HG02981 (cell line): Measurements from ENCODE around the gene PLEKHG1.

Experiments
- ATAC-seq: cut with Tn5 transposase; IDR thresholded peaks from one replicate; pipeline ENCODE4 v1.9.1; 2021; ENCODE audit warnings: mild to moderate bottlenecking, moderate library complexity; ENCODE audit not compliant: unreplicated experiment

PLEKHG1 gene

GRCh38 chr6:150588888-150589499, 10.7 kb upstream of the PLEKHG1 start:
- ATAC-seq, result no peak

DNA sequence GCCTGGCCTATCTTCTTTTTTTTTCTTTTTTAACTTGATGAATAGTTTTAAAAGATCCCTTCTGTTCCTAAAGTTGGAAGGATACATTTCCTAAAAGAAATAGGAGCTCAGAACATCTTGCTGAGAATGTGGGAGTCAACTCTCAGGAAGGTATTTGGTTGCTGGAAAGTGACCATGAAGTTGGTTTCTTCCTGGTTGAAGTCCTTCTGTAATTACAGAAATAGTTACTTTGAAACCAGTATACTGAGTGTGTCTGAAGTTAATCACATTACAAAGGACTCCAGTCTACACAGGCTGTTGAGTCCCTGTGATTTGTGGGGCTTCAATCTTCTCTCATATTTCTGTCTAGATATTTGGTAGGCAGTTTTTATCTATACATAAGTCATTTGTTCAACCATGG, 9.8 kb upstream of the PLEKHG1 start:
- ATAC-seq, result no peak

- no peak for ATAC-seq
Measured at GRCh38 chr6:150590446-150590845, 9.2 kb upstream of the PLEKHG1 start.

- no peak for ATAC-seq
Measured at GRCh38 chr6:150592377-150592995, 7.2 kb upstream of the PLEKHG1 start.

DNA sequence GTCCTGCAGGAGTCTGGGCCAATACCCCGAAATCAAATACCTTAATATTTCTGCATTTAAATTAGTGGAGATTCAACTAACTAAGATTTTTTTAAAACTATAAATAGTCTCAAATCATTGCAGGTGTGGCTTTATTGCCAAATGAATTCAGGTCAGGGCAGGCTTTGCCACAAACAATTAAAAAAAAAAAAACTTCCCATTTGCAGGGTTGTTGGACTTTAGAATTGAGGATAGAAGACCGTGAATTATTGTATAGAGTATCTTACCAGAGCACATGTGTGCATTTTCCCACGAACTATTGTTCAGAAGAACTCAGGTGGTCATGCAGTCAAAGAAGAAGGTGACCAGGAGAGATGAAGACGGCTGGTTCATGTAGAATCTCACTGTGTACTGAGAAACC, 6.6 kb upstream of the PLEKHG1 start:
- ATAC-seq, result no peak

DNA sequence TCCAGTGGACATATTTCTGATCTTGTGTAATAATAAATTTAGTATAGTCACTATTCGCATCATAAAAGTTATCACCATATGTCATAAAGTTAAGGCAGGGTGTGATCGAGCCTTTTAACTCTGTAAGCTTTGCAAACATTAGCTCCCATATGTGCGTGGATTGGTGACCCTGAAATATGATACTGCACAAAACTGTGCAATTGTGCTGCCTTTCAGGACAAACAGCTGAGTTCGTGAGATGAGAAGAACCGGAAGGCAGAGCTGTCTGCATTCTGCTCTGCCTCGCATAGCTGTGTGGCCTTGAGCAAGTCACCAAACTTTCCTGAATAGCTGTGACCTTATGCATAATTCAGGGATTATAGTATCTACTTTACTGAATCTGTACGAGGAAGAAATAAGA, 3.2 kb upstream of the PLEKHG1 start:
- no peak for ATAC-seq

DNA sequence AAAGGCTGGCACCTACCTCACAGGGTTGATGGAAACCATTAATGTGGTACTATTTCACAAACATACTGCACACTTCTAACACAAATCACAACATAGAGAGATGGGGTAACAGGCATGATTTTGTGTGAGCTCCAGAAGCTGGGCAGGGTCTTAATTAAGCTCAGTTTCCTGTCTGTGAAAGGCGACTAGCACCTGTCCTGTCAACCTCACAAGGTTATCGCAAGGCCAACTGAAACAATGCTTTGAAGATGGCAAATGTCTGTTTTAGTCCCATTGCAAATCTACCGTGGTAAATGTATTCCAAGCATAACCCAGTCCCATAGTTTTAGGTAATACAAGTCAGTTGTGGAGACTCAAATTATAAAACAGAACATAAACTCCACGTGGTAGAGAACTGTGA, 1.3 kb upstream of the PLEKHG1 start:
- no peak for ATAC-seq

- ATAC-seq, result no peak
Measured at GRCh38 chr6:150598858-150599198, 857 bp upstream of the PLEKHG1 start.

DNA sequence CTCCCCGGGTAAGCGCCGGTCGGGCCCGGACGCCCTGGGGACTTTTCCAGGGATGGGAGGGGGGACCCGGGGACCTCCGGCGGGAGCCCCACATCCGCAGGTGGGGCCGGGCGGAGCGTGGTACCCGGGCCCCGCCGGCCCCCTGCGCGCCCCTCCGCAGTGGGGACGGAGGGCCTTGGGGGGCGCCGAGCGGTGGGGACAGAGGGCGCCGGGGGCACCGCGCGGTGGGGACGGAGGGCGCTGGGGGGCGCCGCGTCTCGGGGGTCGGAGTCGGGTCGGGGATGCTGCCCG, 270 bp downstream of the PLEKHG1 start:
- ATAC-seq, result peak; percentile 18

- peak; percentile 74 for ATAC-seq
Measured at GRCh38 chr6:150600301-150601017, 774 bp downstream of the PLEKHG1 start.

GRCh38 chr6:150601439-150601838, 1.8 kb downstream of the PLEKHG1 start:
- no peak for ATAC-seq

DNA sequence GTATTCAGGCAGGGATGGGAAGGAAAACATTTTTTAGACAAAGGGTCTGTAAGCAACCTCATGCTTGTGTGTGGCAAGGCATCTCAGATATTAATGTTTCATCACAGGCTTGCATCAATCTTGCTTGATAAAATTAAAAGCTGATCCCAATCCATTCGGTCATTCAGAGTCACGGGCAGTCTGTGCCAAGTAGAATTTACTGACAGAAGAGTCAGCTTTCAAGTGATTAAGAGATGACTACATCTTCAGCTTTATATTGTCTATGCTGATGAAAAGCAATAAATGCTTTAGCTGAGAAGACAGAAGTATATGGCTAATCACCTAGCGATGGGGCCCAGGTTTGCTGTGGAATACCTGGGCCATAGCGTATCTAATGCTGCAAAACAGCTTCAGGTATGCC, 3.5 kb downstream of the PLEKHG1 start:
- no peak for ATAC-seq

DNA sequence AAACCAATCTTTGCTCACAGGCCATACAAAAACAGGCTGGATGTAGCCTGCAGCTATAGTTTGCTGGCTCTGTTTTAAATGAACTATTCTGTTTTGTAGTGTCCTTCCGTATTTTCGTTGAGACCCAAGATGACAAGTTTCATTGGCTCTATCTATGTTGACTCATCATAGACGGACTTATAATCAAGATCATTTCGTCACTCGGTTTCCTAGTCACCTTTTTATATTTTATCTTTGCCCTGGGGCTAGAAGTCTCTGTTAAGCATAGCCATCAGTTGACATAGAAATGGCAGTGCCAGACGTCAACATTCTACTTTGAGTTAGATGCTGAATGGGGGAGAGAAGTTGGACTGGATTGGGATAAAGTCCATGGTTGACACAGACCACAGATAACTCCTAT, 4.8 kb downstream of the PLEKHG1 start:
- no peak for ATAC-seq

DNA sequence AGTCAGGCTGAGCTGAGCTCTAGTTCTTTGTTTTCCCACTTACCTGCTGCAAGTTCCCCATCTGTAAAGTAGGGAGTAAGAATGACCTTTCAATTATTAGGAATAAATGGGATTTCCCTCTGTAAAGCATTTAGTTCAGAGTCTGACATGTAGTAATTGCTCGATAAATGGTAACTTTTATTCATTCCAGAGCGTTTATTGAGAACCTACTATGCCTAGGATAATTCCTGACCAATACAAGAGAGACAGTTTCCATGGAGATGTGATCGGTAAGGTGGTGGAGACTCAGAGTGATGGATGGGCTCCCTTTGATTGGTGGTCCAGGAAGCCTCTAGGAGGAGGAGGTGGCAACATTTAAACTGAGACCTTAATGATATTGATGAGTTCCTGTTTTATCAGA, 5.6 kb downstream of the PLEKHG1 start:
- ATAC-seq, result no peak

- no peak for ATAC-seq
Measured at GRCh38 chr6:150606168-150606591, 6.5 kb downstream of the PLEKHG1 start.

GRCh38 chr6:150606647-150607328, 7.1 kb downstream of the PLEKHG1 start:
- ATAC-seq, result no peak

GRCh38 chr6:150607329-150607650, 7.6 kb downstream of the PLEKHG1 start:
- no peak for ATAC-seq

- no peak for ATAC-seq
Measured at GRCh38 chr6:150610584-150610983, 10.9 kb downstream of the PLEKHG1 start.

GRCh38 chr6:150613269-150613668, 13.6 kb downstream of the PLEKHG1 start:
- ATAC-seq, result no peak

DNA sequence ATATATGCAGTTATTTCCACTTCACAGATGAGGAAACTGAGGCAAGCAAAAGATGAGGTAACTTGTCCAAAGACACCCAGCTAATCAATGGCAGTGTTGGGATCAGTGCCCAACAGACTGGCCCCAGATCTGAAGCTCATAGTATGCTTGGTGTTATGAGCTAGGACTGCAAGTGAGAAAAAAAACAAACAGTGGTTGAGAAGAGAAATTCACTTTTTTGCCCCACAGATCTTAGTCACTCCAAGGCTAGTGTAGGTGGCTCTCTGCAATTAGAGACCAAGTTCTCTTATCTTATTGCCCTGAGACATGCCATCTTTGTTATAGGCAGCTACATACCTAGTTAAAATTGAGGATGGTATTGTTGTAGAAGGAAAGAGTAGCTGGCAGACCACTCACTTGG, 16.3 kb downstream of the PLEKHG1 start:
- no peak for ATAC-seq

DNA sequence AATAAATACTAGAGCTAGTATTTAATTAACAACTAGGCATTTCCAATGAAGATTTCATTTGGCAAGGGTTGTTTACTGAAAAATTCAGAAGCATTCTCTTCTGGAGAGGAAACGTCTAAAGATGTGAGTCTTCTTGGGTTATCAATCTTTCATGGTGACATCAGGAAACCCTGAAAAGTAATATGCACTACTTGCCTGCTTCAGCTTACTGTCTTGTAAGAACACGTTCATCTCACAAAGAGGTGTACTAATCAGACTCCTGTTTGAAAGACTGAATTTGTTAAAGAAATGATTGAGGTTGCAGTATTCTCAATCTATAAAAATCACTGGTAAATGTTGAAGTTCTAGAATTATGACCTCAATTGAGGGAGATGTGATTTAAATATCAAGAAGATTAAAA, 16.9 kb downstream of the PLEKHG1 start:
- no peak for ATAC-seq

DNA sequence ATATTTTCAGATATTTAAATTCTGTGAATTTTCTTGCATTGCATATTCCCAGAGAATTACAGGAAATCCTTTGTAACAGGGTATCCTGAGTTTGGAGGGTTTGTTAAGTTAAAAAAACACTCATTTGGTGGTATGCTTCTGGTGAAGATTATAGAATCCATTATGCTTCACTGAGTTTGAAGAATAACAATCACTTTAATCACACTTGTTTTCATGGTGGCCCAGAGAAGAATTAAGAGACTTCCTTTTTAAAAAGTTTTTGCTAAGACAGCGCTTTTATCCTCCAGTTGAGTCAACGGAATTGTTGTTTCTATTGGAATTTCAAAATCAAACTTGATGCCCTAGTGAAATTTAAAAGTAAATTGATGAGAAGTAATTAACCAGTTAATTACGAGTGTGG, 17.4 kb downstream of the PLEKHG1 start:
- ATAC-seq, result no peak
